ENCODE measurements around the gene ETNK1. TPM values are rescaled to one million over a fixed set of nuclear protein-coding genes. Genes with fewer than 3 reads are reported as not detected.

Gene ETNK1
- polyA plus RNA-seq, 4 donors, result 62.1 to 92.8 (median 64.2) TPM

DNA sequence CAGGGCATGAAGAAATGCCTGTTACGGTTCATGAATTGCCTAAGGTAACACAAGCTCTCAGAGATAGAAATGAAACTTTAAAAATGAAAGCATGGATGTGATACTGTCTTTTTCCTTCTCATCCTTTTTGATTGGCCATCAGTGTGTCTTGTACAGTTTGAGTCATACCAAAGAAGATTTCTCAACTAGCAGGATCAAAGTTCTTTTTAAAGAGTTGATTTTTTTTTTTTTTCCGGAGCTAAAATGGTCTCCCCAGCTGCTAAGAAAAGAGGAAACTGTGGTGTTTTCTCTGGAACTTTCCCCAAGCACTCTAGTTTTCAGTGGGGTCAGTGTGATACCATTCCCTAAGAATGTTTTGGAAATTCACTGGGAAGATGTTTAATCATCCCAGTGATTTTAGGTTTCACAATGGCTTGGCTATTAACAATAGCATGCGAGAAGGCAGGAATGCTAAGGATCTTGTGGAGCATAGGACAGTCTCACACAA is 105.0 kb downstream of the ETNK1 start:
- no peak for DNase-seq (ENCODE audit: low read depth in 4 of 4, low spot score in 2 of 4)

DNA sequence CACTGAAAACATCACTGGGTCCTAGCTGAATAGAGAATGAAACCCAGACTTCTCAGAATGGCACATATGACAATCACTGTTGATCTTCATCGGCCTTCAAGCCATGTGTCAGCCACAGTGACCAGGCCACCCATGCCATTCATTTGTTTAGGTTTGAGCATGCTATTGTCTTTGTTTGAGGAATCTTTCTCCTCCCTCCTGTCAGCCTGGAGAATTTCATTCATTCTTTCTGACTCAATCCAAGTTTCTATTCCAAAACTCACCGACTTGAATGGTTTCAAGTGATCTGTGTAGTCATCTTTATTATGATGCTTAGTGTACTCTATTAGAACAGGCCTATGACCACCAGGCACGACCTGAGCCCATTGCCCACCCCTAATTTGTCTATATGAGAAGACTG is 106.3 kb downstream of the ETNK1 start:
- DNase-seq (ENCODE audit: low read depth in 4 of 4, low spot score in 2 of 4), result no peak

DNA sequence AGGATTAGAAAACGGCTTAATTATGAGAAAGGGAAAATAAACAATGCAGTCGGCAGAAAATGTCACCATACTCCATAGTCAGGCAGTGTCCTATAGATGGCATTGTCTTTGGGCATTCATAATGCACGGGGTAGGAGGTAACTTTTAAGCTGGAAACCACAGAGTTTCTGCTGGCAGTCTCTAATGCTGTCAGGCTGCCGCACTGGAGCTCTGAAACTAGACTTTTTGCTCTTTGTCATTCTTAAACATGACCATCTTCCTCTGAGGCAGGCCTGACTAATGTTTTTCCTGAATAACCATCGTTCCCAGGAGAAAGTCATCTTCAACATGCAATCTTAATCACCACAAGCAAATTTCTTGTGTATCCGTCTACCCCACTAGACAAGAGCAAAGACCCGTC is 108.8 kb downstream of the ETNK1 start:
- DNase-seq (ENCODE audit: low read depth in 4 of 4, low spot score in 2 of 4), result no peak

DNA sequence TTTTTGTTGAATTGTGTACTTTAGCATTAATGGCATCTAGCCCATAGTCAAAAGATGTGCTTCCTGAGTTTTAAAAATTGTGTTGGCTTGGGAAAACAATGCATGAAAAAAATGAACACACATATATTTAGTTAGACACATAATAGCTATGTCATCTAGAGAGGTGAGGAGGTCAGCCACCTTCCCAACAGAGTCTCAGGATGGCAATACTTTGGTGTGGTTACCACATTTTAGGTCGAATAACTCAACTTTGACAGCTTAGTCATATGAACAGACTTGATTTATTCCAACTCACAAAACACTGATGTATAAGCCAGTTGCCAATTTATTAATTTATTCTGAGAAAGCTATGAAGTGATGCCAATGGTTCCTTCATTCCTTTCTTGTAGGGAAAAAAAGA is 114.0 kb downstream of the ETNK1 start:
- no peak for DNase-seq (ENCODE audit: low read depth in 4 of 4, low spot score in 2 of 4)

Other genes with a start within 250 kb of the ETNK1 start
- 10 to 100 TPM; 63.0 to 95.3 (median 76.4) TPM for gene C2CD5, start 80.6 kb upstream of the ETNK1 start, polyA plus RNA-seq (ENCODE audit: insufficient read length in 4 of 4)